CD8-positive, alpha-beta memory T cell (primary cell): Measurements from ENCODE around the gene JAK3. TPM values are rescaled to one million over a fixed set of nuclear protein-coding genes. Genes with fewer than 3 reads are reported as not detected.

ENCODE experiments used
- CTCF ChIA-PET: fragments of 350-600 bp; sonication (Branson Sonifier 250); formaldehyde crosslinking; loops from one replicate; lab custom pipeline; 2021; ENCODE audit warnings: antibody characterized with exemption; lab: Charles Lee
- POLR2A ChIA-PET: fragments of 350-600 bp; sonication (Branson Sonifier 250); formaldehyde crosslinking; loops from one replicate; lab custom pipeline; 2021; ENCODE audit warnings: antibody characterized with exemption; lab: Charles Lee
- DNase-seq, 5 donors: peaks; one replicate each; pipeline versions ENCODE4 v3.0.0 to v3.0.0-alpha.2; 2020 to 2022; ENCODE audit warnings: mixed read lengths in 1 of 5
- H3K27ac ChIP-seq: one replicate; pipeline ENCODE4 v1.7.0; 2013; ENCODE audit warnings: low read depth, mild to moderate bottlenecking, low read length, moderate library complexity
- H3K27me3 ChIP-seq: 2 replicates; pipeline ENCODE4 v1.7.0; 2013; ENCODE audit warnings: low read length, mild to moderate bottlenecking; ENCODE audit not compliant: insufficient read depth, poor library complexity, severe bottlenecking
- H3K36me3 ChIP-seq: 2 replicates; pipeline ENCODE4 v1.7.0; 2013; ENCODE audit warnings: mild to moderate bottlenecking, low read length, moderate library complexity; ENCODE audit not compliant: insufficient read depth
- H3K4me1 ChIP-seq: 2 replicates; pipeline ENCODE4 v1.7.0; 2013; ENCODE audit warnings: mild to moderate bottlenecking, low read length, moderate library complexity; ENCODE audit not compliant: insufficient read depth
- H3K4me3 ChIP-seq: 2 replicates; pipeline ENCODE4 v1.7.0; 2013; ENCODE audit warnings: mild to moderate bottlenecking, low read length
- H3K9me3 ChIP-seq: 2 replicates; pipeline ENCODE4 v1.7.0; 2013; ENCODE audit warnings: mild to moderate bottlenecking, low read length
- H3K27ac Mint-ChIP-seq, 8 donors: one replicate each; pipeline ENCODE4 v1.8.0; 2020 to 2021; ENCODE audit warnings: mixed read lengths in 8 of 8, mild to moderate bottlenecking in 6 of 8, inconsistent platforms in 3 of 8, moderate library complexity in 3 of 8
- H3K27me3 Mint-ChIP-seq, 2 donors: one replicate each; pipeline ENCODE4 v1.8.0; 2020 to 2021; ENCODE audit warnings: mixed read lengths in 2 of 2, mild to moderate bottlenecking in 1 of 2, moderate library complexity in 1 of 2
- H3K36me3 Mint-ChIP-seq, 3 donors: one replicate each; pipeline ENCODE4 v1.8.0; 2020 to 2021; ENCODE audit warnings: mixed read lengths in 3 of 3, inconsistent platforms in 1 of 3, mild to moderate bottlenecking in 1 of 3
- H3K4me1 Mint-ChIP-seq, 3 donors: one replicate each; pipeline ENCODE4 v1.8.0; 2020 to 2021; ENCODE audit warnings: mixed read lengths in 3 of 3, inconsistent platforms in 1 of 3, mild to moderate bottlenecking in 1 of 3
- H3K4me3 Mint-ChIP-seq, 7 donors: one replicate each; pipeline ENCODE4 v1.8.0; 2020 to 2021; ENCODE audit warnings: mixed read lengths in 7 of 7, mild to moderate bottlenecking in 6 of 7, moderate library complexity in 4 of 7, inconsistent platforms in 2 of 7
- H3K9me3 Mint-ChIP-seq, 5 donors: one replicate each; pipeline ENCODE4 v1.8.0; 2020 to 2022; ENCODE audit warnings: mixed read lengths in 5 of 5, mild to moderate bottlenecking in 3 of 5, moderate library complexity in 2 of 5, inconsistent platforms in 1 of 5
- polyA plus RNA-seq: library from polyadenylated mRNA; unstranded; fragments of 300-500 nt; fragmentation: Illumina TruSeq; gene quantifications from one replicate; pipeline ENCODE4 v1.2.3, GENCODE V29; 2021
- total RNA-seq, 2 experiments: library from RNA; stranded (reverse); gene quantifications; one replicate each; pipeline ENCODE4 v1.2.3, GENCODE V29; 2021

JAK3 gene
- total and polyA plus RNA-seq, 3 experiments from 2014 or later, result 84.0 to 125 (median 119) TPM

- H3K9me3 Mint-ChIP-seq, result no peaks in the 10 kb centered on the region
- CTCF ChIA-PET, result interaction anchor here (1.2 to 1.4 kb wide), 2 partner anchors 12 to 13 kb away, joined by 3 read pairs; no protein-coding TSS in a partner anchor
- POLR2A ChIA-PET, result interaction anchor here (1.1 kb wide), 1 partner anchor 54 kb away, joined by 3 read pairs; no protein-coding TSS in a partner anchor
- Histone ChIP-seq H3K36me3 (no peaks in the 10 kb centered on the region), H3K4me3 (no peak overlapping the region), H3K27me3 (no peaks in the 10 kb centered on the region), H3K9me3 (no peaks in the 10 kb centered on the region), H3K4me1 (peaks cover 41% of the 10 kb centered on the region), H3K27ac (no peak overlapping the region)
- H3K27me3 Mint-ChIP-seq, result peaks cover 0 to 11% of the 10 kb centered on the region in 2 donors
- DNase-seq, result no peak
- peaks cover 26 to 44% (median 27%) of the 10 kb centered on the region in 3 donors for H3K4me1 Mint-ChIP-seq
- no peak overlapping the region for H3K27ac Mint-ChIP-seq
- H3K36me3 Mint-ChIP-seq, result no peaks in the 10 kb centered on the region
- H3K4me3 Mint-ChIP-seq, result peak overlapping the region in 3 of 7 donors; percentile 3 to 37 (median 36)
These were observed 51.6 kb downstream of the JAK3 start for GRCh38 chr19:17796013-17796837.

- H3K27me3 Mint-ChIP-seq, result peaks cover 0 to 11% of the 10 kb centered on the region in 2 donors
- Histone ChIP-seq H3K4me1 (peaks cover 42% of the 10 kb centered on the region), H3K27me3 (no peaks in the 10 kb centered on the region), H3K27ac (no peak overlapping the region), H3K4me3 (peak overlapping the region; percentile 11), H3K36me3 (no peaks in the 10 kb centered on the region), H3K9me3 (no peaks in the 10 kb centered on the region)
- H3K4me3 Mint-ChIP-seq, result peak overlapping the region in 1 of 7 donors; percentile 54
- H3K36me3 Mint-ChIP-seq, result no peaks in the 10 kb centered on the region
- H3K4me1 Mint-ChIP-seq, result peaks cover 28 to 49% (median 30%) of the 10 kb centered on the region in 3 donors
- CTCF ChIA-PET, result interaction anchor here (1.4 to 1.5 kb wide), 2 partner anchors 12 to 64 kb away, joined by 3 to 6 read pairs; partner anchors contain the start of gene RPL18A
- no peak for DNase-seq
- no peaks in the 10 kb centered on the region for H3K9me3 Mint-ChIP-seq
- H3K27ac Mint-ChIP-seq, result no peak overlapping the region
- POLR2A ChIA-PET, result no interaction called here
These were observed 52.3 kb downstream of the JAK3 start for GRCh38 chr19:17795495-17795856.

DNA sequence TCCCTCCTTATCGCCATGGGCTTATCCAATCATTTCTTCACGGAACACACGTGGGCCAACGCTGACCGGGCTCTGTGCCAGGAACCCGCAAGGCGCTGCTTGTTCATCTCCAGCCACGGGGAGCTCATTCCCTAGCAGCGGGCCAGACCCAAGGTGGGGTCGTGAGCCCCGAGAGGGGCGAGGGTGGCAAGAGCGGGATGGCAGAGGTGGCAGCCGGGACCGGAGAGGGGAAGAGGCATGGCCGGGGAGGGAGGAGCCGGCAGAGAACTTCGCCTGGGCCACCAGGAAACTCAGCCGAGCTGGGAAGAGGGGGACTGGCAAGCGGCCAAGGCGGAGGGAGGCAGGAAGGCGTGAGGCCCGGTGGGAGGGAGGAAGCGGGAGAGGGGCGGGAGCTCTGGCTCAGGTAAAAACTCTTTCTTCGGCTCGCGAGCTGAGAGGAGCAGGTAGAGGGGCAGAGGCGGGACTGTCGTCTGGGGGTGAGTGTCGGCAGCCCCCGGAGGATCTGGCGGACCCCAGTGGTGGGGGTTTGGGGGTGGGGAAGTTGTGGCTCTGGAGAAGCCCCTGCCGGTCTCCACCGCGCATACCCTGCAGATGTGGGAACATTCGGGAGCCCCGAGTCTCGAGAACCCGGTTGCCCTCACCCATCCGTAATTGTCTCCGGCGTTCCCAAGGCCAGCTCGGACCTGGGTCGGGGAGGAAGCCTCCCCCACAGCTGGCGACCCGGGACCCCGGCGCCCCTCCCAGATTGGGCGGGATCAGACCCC is 52.9 kb downstream of the JAK3 start, which contains the start of gene B3GNT3:
Gene B3GNT3 (plus strand): TSS at position 408 of the 764 bp plus-strand sequence. CDS start 12,670 bp downstream, outside the sequence.
- H3K9me3 Mint-ChIP-seq, result no peaks in the 10 kb centered on the region
- H3K36me3 ChIP-seq, result no peaks in the 10 kb centered on the region
- no peaks in the 10 kb centered on the region for H3K27me3 ChIP-seq
- H3K4me3 ChIP-seq, result peak within 1 kb of the TSS; percentile 11
- H3K27ac ChIP-seq, result no peak within 1 kb of the TSS
- peak within 1 kb of the TSS in 2 of 8 donors; percentile 12 to 19 for H3K27ac Mint-ChIP-seq
- H3K4me1 ChIP-seq, result peaks cover 47% of the 10 kb centered on the region
- ChIA-PET CTCF (interaction anchor here (1.4 to 1.5 kb wide), 2 partner anchors 11 to 64 kb away, joined by 3 to 6 read pairs; partner anchors contain the start of gene RPL18A), POLR2A (interaction anchor here (0.6 kb wide), 1 partner anchor 152 kb away, joined by 4 read pairs; no protein-coding TSS in a partner anchor)
- peak in 2 of 5 donors; percentile 17 to 31 for DNase-seq
- H3K4me3 Mint-ChIP-seq, result peak within 1 kb of the TSS in 6 of 7 donors; percentile 41 to 81 (median 48)
- no peaks in the 10 kb centered on the region for H3K9me3 ChIP-seq
- peaks cover 0 to 11% of the 10 kb centered on the region in 2 donors for H3K27me3 Mint-ChIP-seq
- no peaks in the 10 kb centered on the region for H3K36me3 Mint-ChIP-seq
- peaks cover 33 to 55% (median 36%) of the 10 kb centered on the region in 3 donors for H3K4me1 Mint-ChIP-seq

- H3K4me3 ChIP-seq, result no peak overlapping the region
- peaks cover 47% of the 10 kb centered on the region for H3K4me1 ChIP-seq
- Mint-ChIP-seq H3K9me3 (no peaks in the 10 kb centered on the region), H3K36me3 (peaks cover 0 to 2% (median 0%) of the 10 kb centered on the region in 3 donors), H3K27me3 (peaks cover 0 to 11% of the 10 kb centered on the region in 2 donors), H3K4me1 (peaks cover 35 to 57% (median 36%) of the 10 kb centered on the region in 3 donors), H3K27ac (peak overlapping the region in 1 of 8 donors; percentile 12), H3K4me3 (peak overlapping the region in 5 of 7 donors; percentile 41 to 54 (median 47))
- ChIA-PET CTCF (interaction anchor here (1.5 kb wide), 1 partner anchor 65 kb away, joined by 6 read pairs; the partner anchor contains the start of gene RPL18A), POLR2A (interaction anchor here (0.6 kb wide), 1 partner anchor 153 kb away, joined by 4 read pairs; no protein-coding TSS in a partner anchor)
- no peak for DNase-seq
- H3K27ac ChIP-seq, result no peak overlapping the region
- no peaks in the 10 kb centered on the region for H3K27me3 ChIP-seq
- H3K36me3 ChIP-seq, result no peaks in the 10 kb centered on the region
- no peaks in the 10 kb centered on the region for H3K9me3 ChIP-seq
These were observed 53.4 kb downstream of the JAK3 start for GRCh38 chr19:17794412-17794730.

DNA sequence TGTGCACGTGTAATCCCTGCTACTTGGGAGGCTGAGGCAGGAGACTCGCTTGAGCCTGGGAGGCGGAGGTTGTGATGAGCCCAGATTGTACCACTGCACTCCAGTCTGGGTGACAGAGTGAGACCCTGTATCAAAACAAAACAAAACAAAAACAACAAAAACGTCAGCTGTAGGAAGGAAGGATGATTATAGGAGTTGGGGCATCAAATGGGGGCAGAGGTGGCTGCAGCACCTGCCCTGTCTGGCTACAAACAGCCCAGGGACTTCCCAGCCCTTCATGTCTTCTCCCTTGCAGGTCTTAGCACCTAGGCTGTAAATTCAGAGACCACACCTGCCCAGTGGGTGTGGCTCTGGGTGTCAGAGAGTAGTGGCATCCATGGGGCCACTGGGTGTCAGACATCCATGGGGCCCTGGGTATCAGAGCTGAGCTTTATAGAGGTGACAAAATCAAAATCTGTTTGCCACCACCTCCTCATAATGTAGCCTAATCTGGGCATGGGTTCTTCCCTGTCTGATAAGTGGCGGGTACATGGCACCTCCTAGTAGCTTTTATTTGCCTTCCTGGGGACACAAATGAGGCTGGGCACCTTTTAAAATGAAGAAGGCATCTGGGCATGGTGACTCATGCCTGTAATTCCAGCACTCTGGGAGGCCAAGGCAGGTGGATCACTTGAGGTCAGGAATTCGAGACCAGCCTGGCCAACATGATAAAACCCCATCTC is 57.6 kb downstream of the JAK3 start:
- no peak for DNase-seq
- Histone ChIP-seq H3K27ac (no peak overlapping the region), H3K27me3 (no peaks in the 10 kb centered on the region), H3K36me3 (no peaks in the 10 kb centered on the region), H3K4me3 (no peak overlapping the region), H3K4me1 (peaks cover 26% of the 10 kb centered on the region), H3K9me3 (no peaks in the 10 kb centered on the region)
- Mint-ChIP-seq H3K9me3 (no peaks in the 10 kb centered on the region), H3K27me3 (peaks cover 0 to 3% of the 10 kb centered on the region in 2 donors), H3K27ac (peak overlapping the region in 7 of 8 donors; percentile 7 to 78 (median 73)), H3K4me1 (peaks cover 24 to 41% (median 36%) of the 10 kb centered on the region in 3 donors), H3K36me3 (peaks cover 4 to 25% (median 6%) of the 10 kb centered on the region in 3 donors), H3K4me3 (peak overlapping the region in 1 of 7 donors; percentile 74)
- CTCF ChIA-PET, result interaction anchor here (1.0 kb wide), 1 partner anchor 69 kb away, joined by 3 read pairs; the partner anchor contains the start of gene RPL18A
- POLR2A ChIA-PET, result no interaction called here

DNA sequence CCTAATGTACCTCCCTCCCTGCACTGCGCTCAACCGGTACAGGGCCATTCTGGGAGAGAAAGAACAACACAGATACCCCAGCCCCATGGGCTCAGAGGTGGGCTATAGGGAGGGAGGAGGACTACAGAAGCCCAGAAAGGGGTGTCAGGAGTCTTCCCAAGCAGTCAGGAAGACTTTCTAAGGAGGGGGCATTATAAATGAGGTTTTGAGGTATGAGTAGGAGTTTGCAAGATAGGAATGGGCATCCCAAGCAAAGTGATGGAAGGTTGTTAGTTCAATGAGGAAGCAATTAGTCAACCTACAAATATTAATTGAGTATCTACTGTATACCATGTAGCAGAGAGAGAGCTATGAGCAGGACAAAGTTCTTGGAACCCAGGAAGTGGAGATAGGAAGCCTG is 59.1 kb downstream of the JAK3 start:
- ChIA-PET POLR2A (no interaction called here), CTCF (no interaction called here)
- peaks cover 12 to 38% (median 12%) of the 10 kb centered on the region in 3 donors for H3K36me3 Mint-ChIP-seq
- Histone ChIP-seq H3K4me3 (no peak overlapping the region), H3K4me1 (peaks cover 27% of the 10 kb centered on the region), H3K27ac (no peak overlapping the region), H3K9me3 (no peaks in the 10 kb centered on the region), H3K36me3 (peaks cover 7% of the 10 kb centered on the region), H3K27me3 (no peaks in the 10 kb centered on the region)
- peak overlapping the region in 2 of 8 donors; percentile 56 to 64 for H3K27ac Mint-ChIP-seq
- H3K4me1 Mint-ChIP-seq, result peaks cover 18 to 34% (median 31%) of the 10 kb centered on the region in 3 donors
- H3K4me3 Mint-ChIP-seq, result no peak overlapping the region
- no peak for DNase-seq
- H3K9me3 Mint-ChIP-seq, result no peaks in the 10 kb centered on the region
- no peaks in the 10 kb centered on the region for H3K27me3 Mint-ChIP-seq

DNA sequence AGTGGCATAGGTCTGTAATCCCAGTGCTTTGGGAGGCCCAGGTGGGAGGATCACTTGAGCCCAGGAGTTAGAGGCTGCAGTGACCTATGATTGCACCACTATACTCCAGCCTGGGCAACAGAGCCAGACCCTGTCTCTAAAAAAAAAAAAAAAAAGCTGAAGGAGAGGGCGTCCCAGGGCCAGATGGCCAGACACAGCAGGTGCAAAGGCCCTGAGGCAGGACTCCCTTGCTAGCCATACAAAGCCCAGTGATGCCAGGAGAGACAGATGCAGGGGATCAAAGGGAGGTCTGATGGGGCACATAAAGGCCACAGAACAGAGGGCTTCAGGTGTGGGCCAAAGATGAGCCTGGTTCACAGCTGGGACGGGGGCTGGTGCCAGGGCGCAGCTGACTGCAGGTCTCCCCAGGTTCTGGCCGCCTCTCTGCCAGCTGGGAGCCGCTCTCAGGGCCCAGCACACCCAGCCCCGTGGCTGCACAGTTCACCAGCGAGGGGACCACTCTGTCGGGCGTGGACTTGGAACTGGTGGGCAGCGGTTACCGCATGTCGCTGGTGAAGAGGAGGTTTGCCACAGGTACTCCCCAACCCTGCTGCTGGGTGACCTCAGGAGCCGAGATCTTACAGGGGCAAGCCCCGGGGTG is 60.4 kb downstream of the JAK3 start:
- Mint-ChIP-seq H3K4me3 (no peak overlapping the region), H3K9me3 (no peaks in the 10 kb centered on the region), H3K4me1 (peaks cover 17 to 30% (median 29%) of the 10 kb centered on the region in 3 donors), H3K27me3 (no peaks in the 10 kb centered on the region), H3K36me3 (peaks cover 12 to 48% (median 15%) of the 10 kb centered on the region in 3 donors), H3K27ac (peak overlapping the region in 1 of 8 donors; percentile 10)
- Histone ChIP-seq H3K9me3 (no peaks in the 10 kb centered on the region), H3K36me3 (peaks cover 13% of the 10 kb centered on the region), H3K27ac (no peak overlapping the region), H3K4me3 (no peak overlapping the region), H3K27me3 (no peaks in the 10 kb centered on the region), H3K4me1 (peaks cover 23% of the 10 kb centered on the region)
- ChIA-PET POLR2A (no interaction called here), CTCF (interaction anchor here (0.6 to 1.1 kb wide), 3 partner anchors 19 to 72 kb away, joined by 3 to 4 read pairs (median 4); no protein-coding TSS in a partner anchor)
- no peak for DNase-seq
